GM21360 (cell line): ENCODE measurements around the gene GPR68.
"Not testable (repeated sequence)": the region's sequence is repeated elsewhere in the genome, so short reads cannot be mapped to it uniquely, and the experiment has no call there.

Experiments
- ATAC-seq: cut with Tn5 transposase; IDR thresholded peaks from one replicate; pipeline ENCODE4 v1.9.1; 2021; ENCODE audit warnings: mild to moderate bottlenecking, moderate library complexity; ENCODE audit not compliant: unreplicated experiment

The GPR68 gene

DNA sequence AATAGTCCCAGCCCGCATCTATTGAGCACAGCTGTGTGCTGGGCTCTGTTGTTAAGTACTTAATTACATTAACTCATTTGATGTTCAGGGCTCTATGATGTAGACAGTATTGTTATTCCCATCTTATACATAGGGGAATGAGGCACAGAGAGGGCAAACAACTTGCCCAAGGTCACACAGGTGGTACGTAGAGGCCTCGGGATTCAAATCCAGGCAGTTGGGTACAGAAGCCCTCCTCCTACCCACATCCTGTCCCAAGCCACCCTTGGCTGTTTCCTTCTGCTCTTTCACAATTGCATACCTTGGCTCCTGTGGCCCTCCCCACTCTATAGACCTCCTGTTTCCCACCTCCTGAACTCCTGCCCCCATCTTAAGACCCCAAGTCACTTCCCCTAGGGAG lies 10.0 kb upstream of the GPR68 start:
- no peak for ATAC-seq

DNA sequence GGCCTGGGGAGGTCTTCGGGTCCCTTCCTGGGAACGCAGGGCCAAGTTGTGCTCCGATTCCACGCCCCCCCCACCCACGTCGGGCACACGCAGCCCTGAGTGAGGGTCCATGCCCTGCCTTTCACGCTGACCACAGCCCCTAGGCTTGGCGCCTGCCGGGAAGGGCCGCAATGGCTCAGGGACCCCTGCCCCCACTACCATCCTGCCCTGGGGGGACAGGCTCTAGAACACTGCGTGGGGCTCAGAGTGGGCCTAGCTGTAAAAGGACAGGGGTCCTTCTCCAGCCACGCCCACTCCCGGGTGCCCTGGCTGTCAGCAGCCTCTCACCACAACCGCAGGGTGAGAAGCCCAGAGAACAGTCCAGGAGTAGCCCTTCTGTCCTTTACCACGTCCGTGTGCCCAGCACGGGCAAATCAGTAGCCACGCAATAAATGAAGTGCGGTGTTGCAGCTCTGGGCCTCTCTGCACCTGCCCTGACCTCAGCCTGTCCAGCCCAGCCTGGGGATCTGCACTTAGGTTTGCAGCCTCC lies 9.4 kb upstream of the GPR68 start:
- ATAC-seq = no peak

DNA sequence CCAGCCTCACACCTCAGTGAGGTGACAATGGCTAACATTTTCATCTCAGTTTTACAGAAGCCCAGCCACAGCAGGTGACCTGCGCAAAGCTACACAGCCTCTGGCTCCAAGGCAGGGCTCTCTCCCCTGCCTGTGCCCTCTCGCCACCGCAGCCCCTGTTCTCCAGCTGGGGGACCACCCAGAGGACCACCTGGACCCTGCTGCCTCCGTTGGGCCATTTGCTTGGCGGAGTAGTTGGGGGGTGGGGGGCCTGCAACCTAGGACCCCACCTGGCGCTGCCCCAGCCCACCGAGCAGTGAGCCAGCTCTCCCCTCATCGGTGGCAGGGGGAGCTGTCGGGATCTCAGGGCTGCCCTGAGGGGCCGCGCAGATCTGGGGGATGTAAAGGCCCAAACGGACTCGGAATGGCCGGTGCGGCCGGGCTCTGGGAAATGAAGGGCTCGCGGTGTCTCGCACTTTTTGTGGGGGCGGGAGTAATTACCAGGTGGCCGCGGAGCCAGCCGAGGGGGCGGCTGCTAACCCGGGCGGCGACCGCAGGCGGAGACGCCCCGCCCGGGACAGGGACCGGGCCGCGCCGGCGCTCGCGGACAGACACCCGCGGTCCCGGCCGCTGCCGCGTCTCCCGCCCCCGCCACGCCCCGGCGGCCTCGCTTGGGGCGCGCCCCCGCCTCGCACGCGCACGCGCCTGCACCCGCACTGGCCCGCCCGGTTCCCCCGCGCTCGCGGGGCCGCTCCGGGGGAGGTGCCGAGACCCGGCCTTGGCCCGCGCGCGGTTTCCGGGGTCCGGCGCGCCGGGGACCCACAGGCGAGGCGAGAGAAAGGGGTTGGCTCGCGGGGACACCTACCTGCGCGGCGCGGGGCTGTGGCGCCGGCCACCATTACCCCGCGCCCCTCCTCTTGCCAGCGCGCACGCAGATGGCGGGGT lies 8.6 kb upstream of the GPR68 start:
- ATAC-seq = no peak

- no peak for ATAC-seq
Observed at GRCh38 chr14:91250912-91251311, 6.4 kb upstream of the GPR68 start.

DNA sequence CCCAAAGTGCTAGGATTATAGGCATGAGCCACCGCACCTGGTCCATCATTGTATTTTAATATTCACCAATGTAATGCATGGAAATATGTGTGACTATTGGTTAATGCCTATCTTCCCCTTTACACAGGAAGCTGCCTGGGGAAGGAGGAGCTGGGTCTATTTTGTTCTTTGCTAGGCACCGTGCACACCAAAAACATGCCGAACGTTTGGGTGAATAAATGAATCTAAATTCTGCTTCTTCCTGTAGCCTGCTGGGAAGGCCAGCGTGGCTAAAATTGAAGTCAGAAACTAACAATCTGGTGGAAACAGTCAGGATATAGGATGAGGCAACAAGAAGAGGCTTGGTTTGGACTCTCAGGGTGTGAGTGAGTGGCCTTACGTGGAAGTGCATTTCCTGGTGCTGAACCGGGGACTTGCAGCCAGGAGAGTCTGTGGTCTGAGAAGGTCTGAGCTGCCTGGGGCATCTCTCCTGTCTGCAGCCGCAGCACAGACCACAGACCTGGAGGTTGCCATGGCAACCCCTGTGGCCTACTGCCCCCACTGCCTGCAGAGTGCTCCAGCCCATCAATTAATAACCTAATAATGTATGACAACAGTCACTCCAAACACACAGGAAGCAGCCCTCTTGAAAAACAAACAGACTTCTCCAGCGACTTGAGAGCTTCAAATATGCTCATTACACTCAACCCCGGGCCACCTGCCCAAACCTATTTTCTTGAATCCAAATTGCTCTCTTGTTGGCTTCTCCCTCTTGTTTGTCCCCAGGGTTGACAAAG lies 5.5 kb upstream of the GPR68 start:
- ATAC-seq = peak; percentile 77

DNA sequence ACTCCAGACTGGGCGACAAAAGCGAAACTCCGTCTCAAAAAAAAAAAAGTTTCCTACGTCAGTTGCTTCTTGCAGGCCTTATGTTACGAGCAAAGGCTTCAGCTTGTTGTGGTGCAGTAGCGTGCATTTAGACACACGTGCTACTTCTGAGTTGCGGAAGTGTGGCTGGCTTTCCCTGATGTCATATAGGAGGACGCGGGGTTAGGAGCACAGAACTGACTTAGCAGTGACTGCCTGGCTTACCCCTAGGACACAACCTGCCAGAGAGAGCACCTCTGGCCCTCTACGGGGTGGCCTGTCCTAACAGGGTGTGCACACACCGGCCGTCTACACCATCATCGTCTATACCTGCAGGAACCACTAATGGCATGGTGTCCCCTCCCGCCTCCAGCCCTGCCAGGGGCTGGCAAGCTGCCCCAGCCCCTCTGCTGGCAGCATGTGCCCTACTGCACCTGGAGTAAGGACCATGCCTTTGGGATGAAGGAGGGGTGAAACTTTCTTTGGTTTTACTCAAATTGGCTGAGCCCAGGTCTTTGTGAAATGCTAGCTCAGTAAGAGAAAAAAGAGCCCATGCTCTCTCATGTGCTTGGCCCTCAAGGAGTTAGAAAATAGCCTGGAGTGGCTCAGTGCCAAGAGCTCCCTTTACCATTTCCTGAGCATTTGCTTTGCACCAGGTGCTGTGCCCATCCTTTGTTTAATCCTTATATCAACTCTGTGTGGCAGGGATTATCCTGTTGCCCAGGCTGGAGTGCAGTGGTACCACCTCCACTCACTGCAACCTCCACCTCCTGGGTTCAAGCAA lies 1.7 kb upstream of the GPR68 start:
- ATAC-seq = no peak

- ATAC-seq = not testable (repeated sequence)
Observed at GRCh38 chr14:91245616-91246015, 1.1 kb upstream of the GPR68 start.

- no peak for ATAC-seq
Observed at GRCh38 chr14:91245029-91245428, 525 bp upstream of the GPR68 start.

GRCh38 chr14:91243074-91243471 lies 1.4 kb downstream of the GPR68 start:
- no peak for ATAC-seq

- ATAC-seq = no peak
Observed at GRCh38 chr14:91242635-91243034, 1.9 kb downstream of the GPR68 start.

DNA sequence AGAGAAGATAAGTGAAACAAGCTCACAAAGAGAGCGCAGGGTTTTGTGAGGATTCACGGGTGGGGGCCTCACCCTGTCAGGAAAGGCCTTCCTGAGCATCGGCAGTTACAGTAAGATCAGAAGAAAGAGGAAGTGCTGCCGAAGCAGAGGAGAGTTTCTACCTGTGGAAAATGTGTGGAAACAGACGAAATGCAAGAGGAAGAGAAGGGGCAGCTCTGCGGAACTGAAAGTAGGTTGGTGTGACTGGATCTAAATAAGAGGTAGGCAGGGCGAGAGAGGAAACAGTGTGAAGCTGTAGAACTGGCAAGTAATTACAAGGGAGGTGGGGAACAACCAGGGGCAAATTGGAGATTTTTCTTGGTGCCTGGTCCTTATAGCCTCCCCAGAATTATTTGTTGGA lies 2.6 kb downstream of the GPR68 start:
- ATAC-seq = peak; percentile 51

GRCh38 chr14:91238661-91239060 lies 5.8 kb downstream of the GPR68 start:
- ATAC-seq = no peak

- ATAC-seq = no peak
Observed at GRCh38 chr14:91238085-91238484, 6.4 kb downstream of the GPR68 start.

DNA sequence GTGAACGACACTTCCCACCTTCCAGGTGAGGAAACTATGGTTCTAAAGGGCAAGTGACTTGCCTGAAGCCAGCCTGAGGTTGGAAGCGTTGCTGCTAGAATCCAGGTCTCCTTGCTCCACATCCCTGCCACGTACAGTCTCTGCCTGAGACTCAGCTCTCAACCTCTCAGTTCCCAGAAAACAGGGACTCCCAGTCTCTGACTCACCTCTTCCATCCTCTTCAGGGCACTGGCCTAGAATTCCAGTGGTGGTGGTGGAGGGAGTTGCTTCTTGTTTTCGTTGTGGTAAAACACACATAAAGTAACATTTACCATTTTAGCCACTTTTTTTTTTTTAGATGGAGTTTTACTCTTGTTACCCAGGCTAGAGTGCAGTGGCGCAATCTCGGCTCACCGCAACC lies 7.3 kb downstream of the GPR68 start:
- ATAC-seq = no peak

GRCh38 chr14:91235841-91236240 lies 8.7 kb downstream of the GPR68 start:
- no peak for ATAC-seq

DNA sequence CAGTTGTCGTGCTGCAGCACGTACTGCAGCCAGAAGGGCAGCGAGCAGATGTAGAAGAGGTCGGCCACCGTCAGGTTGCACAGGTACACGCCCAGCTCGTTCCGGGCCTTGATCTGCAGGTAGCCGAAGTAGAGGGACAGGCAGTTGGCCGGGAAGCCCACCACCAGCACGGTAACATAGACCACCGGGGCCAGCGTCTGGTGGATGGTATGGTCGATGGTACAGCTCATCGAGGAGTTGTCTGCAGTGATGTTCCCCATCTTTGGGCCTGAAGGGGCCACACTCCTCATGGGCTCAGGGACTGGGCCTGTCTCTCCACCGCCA lies 9.8 kb downstream of the GPR68 start:
- ATAC-seq = no peak

DNA sequence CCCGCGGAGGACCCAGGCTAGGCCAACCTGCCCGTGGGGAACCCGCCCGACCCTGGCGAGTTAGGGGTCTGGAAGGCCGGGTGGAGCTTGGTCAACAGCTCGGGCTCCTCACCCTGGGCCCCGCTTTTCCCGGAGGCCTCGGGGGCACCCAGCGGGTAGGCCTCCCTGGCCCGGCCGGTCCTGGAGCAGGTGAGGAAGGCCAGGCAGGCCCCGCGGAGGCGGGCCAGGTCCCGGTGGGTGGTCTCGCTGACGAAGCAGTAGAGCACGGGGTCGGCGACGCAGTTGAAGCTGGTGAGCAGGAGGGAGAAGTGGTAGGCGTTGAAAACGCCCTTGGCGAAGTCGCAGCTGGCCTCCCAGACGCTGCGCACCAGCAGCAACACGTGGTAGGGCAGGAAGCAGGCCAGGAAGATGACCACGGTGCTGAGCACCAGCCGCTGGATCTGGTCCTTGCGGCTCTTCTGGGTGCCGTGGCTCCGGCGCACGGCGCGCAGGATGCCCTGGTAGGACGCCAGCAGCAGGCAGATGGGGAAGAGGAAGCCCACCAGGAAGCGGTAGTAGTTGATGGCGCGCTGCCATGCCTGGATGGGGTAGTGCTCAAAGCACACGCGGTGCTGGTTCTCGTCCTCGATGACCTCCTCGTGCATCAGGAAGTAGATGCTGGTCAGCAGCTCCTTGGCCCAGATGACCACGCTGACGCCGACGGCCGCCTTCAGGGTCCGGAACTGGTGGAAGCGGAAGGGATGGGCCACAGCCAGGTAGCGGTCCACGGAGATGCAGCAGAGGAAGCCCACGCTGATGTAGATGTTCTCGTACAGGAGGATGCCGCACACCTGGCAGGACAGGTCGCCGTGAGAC lies 10.3 kb downstream of the GPR68 start:
- no peak for ATAC-seq

- ATAC-seq = no peak
Observed at GRCh38 chr14:91232603-91233002, 11.9 kb downstream of the GPR68 start.

- no peak for ATAC-seq
Observed at GRCh38 chr14:91232052-91232451, 12.5 kb downstream of the GPR68 start.

GRCh38 chr14:91231446-91231845 lies 13.1 kb downstream of the GPR68 start:
- ATAC-seq = no peak
